ENCODE measurements around the gene HOXD10. TPM values are rescaled to one million over a fixed set of nuclear protein-coding genes. Genes with fewer than 3 reads are reported as not detected.

HOXD10 gene
- total and polyA plus RNA-seq, 12 donors: not detected

GRCh38 chr2:176167398-176167797 lies 50.8 kb downstream of the HOXD10 start:
- no peak for DNase-seq
- intact Hi-C loops (cut with DNase I): no loop called here
- Histone ChIP-seq H3K4me1 (peaks cover 0 to 29% (median 9%) of the 10 kb centered on the region in 9 donors), H3K27ac (no peak overlapping the region), H3K9me3 (no peaks in the 10 kb centered on the region), H3K27me3 (peaks cover 40 to 100% (median 100%) of the 10 kb centered on the region in 7 donors), H3K4me3 (no peak overlapping the region), H3K36me3 (no peaks in the 10 kb centered on the region)
- TF ChIP-seq, protein P1, sequence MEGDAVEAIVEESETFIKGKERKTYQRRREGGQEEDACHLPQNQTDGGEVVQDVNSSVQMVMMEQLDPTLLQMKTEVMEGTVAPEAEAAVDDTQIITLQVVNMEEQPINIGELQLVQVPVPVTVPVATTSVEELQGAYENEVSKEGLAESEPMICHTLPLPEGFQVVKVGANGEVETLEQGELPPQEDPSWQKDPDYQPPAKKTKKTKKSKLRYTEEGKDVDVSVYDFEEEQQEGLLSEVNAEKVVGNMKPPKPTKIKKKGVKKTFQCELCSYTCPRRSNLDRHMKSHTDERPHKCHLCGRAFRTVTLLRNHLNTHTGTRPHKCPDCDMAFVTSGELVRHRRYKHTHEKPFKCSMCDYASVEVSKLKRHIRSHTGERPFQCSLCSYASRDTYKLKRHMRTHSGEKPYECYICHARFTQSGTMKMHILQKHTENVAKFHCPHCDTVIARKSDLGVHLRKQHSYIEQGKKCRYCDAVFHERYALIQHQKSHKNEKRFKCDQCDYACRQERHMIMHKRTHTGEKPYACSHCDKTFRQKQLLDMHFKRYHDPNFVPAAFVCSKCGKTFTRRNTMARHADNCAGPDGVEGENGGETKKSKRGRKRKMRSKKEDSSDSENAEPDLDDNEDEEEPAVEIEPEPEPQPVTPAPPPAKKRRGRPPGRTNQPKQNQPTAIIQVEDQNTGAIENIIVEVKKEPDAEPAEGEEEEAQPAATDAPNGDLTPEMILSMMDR (IDR thresholded peaks at IDR 0.05): no peak
- no peak for ATAC-seq
- 54 to 63% methylated on average over 1 of the region's 1 CpG for WGBS, 2 donors

DNA sequence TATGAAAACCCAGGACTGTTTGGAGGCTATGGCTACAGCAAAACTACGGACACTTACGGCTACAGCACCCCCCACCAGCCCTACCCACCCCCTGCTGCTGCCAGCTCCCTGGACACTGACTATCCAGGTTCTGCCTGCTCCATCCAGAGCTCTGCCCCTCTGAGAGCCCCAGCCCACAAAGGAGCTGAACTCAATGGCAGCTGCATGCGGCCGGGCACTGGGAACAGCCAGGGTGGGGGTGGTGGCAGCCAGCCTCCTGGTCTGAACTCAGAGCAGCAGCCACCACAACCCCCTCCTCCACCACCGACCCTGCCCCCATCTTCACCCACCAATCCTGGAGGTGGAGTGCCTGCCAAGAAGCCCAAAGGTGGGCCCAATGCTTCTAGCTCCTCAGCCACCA lies 52.6 kb downstream of the HOXD10 start:
- Histone ChIP-seq H3K4me1 (peaks cover 0 to 27% (median 9%) of the 10 kb centered on the region in 9 donors), H3K36me3 (no peaks in the 10 kb centered on the region), H3K27me3 (peaks cover 33 to 100% (median 100%) of the 10 kb centered on the region in 7 donors), H3K9me3 (no peaks in the 10 kb centered on the region), H3K27ac (no peak overlapping the region), H3K4me3 (no peak overlapping the region)
- TF ChIP-seq, protein P1 (IDR thresholded peaks at IDR 0.05): no peak
- WGBS, 2 donors: 88 to 89% methylated on average over 5 of the region's 5 CpGs
- intact Hi-C loops (cut with DNase I): no loop called here
- ATAC-seq (no peak), DNase-seq (no peak)

Small RNA genes lying within 50 kb of the gene (microRNA-seq; reads per million reads assigned to microRNA genes)
- 859 to 2,644 reads per million in 2 donors for gene MIR10B

Other genes starting within 250 kb of the HOXD10 start
- gene LNPK, start 114.5 kb upstream of the HOXD10 start, total RNA-seq: 10 to 100 TPM; 23.3 to 51.3 (median 33.5) TPM
- 1 to 10 TPM; 4.9 to 5.1 TPM for gene LNPK, start 114.5 kb upstream of the HOXD10 start, polyA plus RNA-seq
- gene EVX2, start 32.8 kb upstream of the HOXD10 start, total RNA-seq: not detected
- not detected for gene EVX2, start 32.8 kb upstream of the HOXD10 start, polyA plus RNA-seq
- not detected for gene HOXD13, start 24.1 kb upstream of the HOXD10 start, total RNA-seq
- not detected for gene HOXD13, start 24.1 kb upstream of the HOXD10 start, polyA plus RNA-seq
- not detected for gene HOXD12, start 17.0 kb upstream of the HOXD10 start, total RNA-seq
- gene HOXD12, start 17.0 kb upstream of the HOXD10 start, polyA plus RNA-seq: not detected
- not detected for gene HOXD11, start 9.5 kb upstream of the HOXD10 start, total RNA-seq
- gene HOXD11, start 9.5 kb upstream of the HOXD10 start, polyA plus RNA-seq: not detected
- under 1 TPM in 2 of 10 donors, not detected in 8; 0.15 to 0.29 TPM for gene HOXD9, start 5.9 kb downstream of the HOXD10 start, total RNA-seq
- under 1 TPM; 0.16 to 0.29 TPM for gene HOXD9, start 5.9 kb downstream of the HOXD10 start, polyA plus RNA-seq
- gene HOXD8, start 12.9 kb downstream of the HOXD10 start, total RNA-seq: 1 to 10 TPM in 1 of 10 donors, under 1 TPM in 7, not detected in 2; 0.26 to 1.5 (median 0.42) TPM
- under 1 TPM; 0.35 to 0.59 TPM for gene HOXD8, start 12.9 kb downstream of the HOXD10 start, polyA plus RNA-seq
- under 1 TPM in 8 of 10 donors, not detected in 2; 0.21 to 0.69 (median 0.40) TPM for gene HOXD4, start 34.8 kb downstream of the HOXD10 start, total RNA-seq
- gene HOXD4, start 34.8 kb downstream of the HOXD10 start, polyA plus RNA-seq: 1 to 10 TPM in 1 of 2 donors, under 1 TPM in 1; 0.13 to 1.6 TPM
- 1 to 10 TPM in 1 of 10 donors, under 1 TPM in 4, not detected in 5; 0.17 to 1.1 (median 0.28) TPM for gene HOXD3, start 40.5 kb downstream of the HOXD10 start, total RNA-seq
- under 1 TPM; 0.10 to 0.15 TPM for gene HOXD3, start 40.5 kb downstream of the HOXD10 start, polyA plus RNA-seq
- under 1 TPM in 2 of 10 donors, not detected in 8; 0.19 to 0.23 TPM for gene HOXD1, start 71.9 kb downstream of the HOXD10 start, total RNA-seq
- under 1 TPM; 0.03 to 0.15 TPM for gene HOXD1, start 71.9 kb downstream of the HOXD10 start, polyA plus RNA-seq
- gene MTX2, start 152.7 kb downstream of the HOXD10 start, total RNA-seq: 10 to 100 TPM; 37.3 to 55.8 (median 46.8) TPM
- 10 to 100 TPM; 57.0 to 65.2 TPM for gene MTX2, start 152.7 kb downstream of the HOXD10 start, polyA plus RNA-seq

Measured in heart right ventricle (tissue), 16 donors.